GM23338 (cell line): Measurements from ENCODE around the gene LYZL1.

Experiments
- EZH2 ChIP-seq: fragments of 200-600 bp; sonication (generic); IDR thresholded peaks from one replicate; pipeline ENCODE4 v1.8.0; 2017; ENCODE audit warnings: antibody characterized with exemption, mild to moderate bottlenecking, low read depth; ENCODE audit not compliant: unreplicated experiment
- POLR2AphosphoS5 ChIP-seq: IDR thresholded peaks from 2 replicates; pipeline ENCODE4 v1.6.1; 2016; ENCODE audit warnings: antibody characterized with exemption, low read depth
- REST ChIP-seq: IDR thresholded peaks from one replicate; pipeline ENCODE4 v1.6.1; 2018; ENCODE audit warnings: antibody characterized with exemption; ENCODE audit not compliant: unreplicated experiment
- TF ChIP-seq, protein P1 (sequence below), 2 experiments: fragments of 200-600 bp in 1 of 2; sonication (generic) in 1 of 2; conservative IDR thresholded peaks; 2 replicates each; pipeline versions ENCODE4 v1.5.1 to v1.6.1; 2016 to 2017; ENCODE audit warnings: antibody characterized with exemption in 2 of 2, low read depth in 2 of 2, mild to moderate bottlenecking in 2 of 2, moderate library complexity in 1 of 2

DNA sequence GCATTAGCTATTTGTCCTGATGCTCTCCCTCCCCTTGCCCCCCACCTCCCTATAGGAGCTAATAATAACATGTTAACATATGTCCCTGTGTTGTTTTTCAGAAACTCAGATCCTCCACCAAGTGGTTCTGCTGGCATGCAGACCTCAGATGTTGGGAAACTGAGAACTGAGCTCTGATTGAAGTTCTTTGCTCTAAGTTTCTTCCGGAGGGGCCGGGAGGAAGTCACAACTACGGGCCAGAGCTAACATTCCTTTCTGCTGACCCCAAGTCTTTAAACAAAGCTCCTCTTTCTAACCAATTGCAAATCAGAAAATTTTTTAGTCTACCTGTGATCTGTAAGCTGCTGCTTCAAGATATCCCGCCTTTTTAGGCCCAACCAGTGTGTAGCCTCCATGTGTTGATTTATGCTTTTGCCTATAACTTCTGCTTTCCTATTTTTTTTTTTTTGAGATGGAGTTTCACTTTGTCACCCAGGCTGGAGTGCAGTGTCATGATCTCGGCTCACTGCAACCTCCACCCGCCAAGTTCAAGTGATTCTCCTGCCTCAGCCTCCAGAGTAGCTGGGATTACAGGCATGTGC lies 66.6 kb downstream of the LYZL1 start:
- TF ChIP-seq POLR2AphosphoS5, result no peak
- TF ChIP-seq, protein P1, sequence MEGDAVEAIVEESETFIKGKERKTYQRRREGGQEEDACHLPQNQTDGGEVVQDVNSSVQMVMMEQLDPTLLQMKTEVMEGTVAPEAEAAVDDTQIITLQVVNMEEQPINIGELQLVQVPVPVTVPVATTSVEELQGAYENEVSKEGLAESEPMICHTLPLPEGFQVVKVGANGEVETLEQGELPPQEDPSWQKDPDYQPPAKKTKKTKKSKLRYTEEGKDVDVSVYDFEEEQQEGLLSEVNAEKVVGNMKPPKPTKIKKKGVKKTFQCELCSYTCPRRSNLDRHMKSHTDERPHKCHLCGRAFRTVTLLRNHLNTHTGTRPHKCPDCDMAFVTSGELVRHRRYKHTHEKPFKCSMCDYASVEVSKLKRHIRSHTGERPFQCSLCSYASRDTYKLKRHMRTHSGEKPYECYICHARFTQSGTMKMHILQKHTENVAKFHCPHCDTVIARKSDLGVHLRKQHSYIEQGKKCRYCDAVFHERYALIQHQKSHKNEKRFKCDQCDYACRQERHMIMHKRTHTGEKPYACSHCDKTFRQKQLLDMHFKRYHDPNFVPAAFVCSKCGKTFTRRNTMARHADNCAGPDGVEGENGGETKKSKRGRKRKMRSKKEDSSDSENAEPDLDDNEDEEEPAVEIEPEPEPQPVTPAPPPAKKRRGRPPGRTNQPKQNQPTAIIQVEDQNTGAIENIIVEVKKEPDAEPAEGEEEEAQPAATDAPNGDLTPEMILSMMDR (conservative IDR thresholded peaks at IDR 0.05; ENCODE audit: low read depth in 2 of 2), result no peak
- TF ChIP-seq EZH2, result no peak
- no peak for TF ChIP-seq REST
